ENCODE data around the gene KAT8.
A peak's percentile ranks its signal among the peaks of the same experiment; 100 is the strongest.
"Not testable (repeated sequence)": the region's sequence is repeated elsewhere in the genome, so short reads cannot be mapped to it uniquely, and the experiment has no call there.

Gene KAT8

GRCh38 chr16:31084584-31085302 is 32.7 kb upstream of the KAT8 start:
- DNase-seq: no peak

DNA sequence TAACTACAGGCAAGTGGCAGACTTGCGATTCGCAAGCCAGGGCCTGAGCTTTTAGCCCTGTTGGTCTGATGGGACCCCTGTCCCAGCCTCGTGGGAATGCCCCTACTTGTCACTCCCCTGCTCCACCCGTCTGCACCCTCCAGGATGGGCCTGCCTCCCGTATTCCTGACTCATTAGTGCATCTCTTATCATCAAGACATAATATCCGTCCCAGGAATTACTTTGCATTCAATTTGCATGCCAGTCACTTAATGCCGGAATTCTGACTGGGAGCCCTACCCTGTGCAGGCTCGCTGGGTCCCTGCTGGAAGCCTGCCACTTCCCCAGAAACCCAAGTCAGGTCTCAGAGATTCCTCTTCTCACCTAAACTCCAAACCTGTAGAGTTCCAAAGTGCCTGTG is 32.1 kb upstream of the KAT8 start:
- DNase-seq: no peak

GRCh38 chr16:31085873-31086628 is 31.4 kb upstream of the KAT8 start:
- no peak for DNase-seq

DNA sequence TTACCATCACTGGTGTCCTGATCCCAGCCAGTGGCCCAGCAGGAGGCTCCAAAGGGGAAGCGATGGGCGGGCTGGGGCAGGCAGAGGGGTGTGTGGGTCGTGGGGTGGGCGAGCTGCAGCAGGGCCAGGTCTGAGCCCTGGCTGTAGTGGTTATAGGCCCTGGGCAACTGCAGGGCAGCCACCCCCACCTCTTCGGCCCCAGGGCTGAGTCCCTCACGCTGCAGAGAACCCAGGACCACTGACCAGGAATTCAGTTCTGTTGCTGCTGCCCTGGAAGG is 30.9 kb upstream of the KAT8 start:
- DNase-seq: no peak

- DNase-seq: no peak
Observed at GRCh38 chr16:31087481-31087880, 30.0 kb upstream of the KAT8 start.

DNA sequence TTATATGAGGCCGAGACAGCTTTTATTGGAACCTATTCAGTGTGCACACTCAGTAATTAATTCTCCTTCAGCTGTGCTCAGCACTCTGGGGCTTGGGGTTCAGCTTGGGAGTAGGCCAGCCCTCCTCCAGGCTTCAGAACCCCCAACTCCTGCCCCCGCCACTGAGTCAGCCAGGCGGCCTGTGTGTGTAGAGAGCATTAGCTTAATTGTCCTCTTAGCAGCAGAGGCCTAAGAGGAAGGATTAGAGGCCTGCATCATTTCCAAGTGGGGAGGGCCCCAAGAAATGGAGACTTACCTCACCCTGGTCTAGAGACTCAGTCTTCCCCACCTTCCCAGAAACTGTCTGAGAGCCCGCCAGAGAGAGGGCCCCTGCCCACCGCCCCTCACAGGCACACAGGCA is 29.5 kb upstream of the KAT8 start:
- DNase-seq: no peak

DNA sequence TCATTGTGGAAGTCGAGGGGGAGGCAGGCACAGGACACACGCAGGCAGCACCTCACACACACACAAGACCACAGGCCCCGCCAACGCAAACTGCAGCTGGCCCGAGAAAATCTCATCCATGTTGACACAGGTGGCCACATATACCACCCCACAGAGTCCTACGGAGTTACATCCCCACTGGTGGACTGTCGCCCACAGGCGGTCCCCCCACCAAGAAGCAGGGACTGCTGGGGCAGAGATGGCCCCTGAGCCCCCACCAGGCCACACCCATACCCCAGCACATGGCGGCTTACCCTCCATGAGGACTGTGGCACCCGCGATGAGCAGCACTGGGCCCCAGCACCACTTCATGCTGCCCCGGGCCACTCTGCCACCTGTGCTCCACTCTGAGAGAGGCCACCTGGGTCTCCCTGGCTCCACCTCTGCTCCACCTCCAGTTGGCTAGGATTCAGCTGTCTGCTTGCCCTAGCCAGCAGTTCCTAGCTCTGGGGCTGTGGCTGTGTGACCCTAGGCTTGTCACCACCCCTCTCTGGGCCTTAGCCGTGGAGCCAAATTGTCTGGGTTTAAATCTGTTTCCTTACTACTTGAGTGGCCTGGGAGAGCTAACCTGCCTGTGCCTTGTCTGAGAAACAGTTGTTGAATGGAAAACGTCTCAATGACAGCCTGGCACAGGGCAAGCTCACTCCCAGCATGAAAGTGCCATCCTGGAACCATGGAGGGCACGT is 28.8 kb upstream of the KAT8 start, which contains the start of gene PRSS53:
Gene PRSS53 (minus strand): TSS at position 485 of the 725 bp plus-strand sequence. CDS start 134 bp downstream, at position 351.
- DNase-seq: no peak

GRCh38 chr16:31089199-31089598 is 28.3 kb upstream of the KAT8 start:
- no peak for DNase-seq

DNA sequence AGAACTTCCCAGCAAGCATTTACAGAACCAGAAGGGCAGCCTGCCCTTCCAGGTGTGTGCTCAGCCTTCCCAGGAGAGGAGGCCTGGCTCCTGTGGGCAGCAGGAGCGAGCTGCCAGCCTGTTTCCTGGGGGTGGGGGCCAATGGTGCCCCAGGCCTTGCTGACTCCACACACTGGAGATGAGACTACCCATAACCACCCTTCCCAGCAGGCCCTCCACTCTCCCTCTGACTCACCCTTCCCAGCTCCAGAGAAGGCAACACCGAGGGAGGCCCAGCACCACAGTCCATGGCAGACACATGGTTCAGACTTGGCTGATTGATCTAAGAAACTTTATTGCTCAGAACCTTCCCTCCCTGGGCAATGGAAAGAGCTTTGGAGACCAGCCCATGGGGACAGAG is 26.9 kb upstream of the KAT8 start:
- no peak for DNase-seq

GRCh38 chr16:31092330-31092729 is 25.1 kb upstream of the KAT8 start:
- no peak for DNase-seq

GRCh38 chr16:31093132-31093703 is 24.2 kb upstream of the KAT8 start:
- peak; percentile 64 for DNase-seq

GRCh38 chr16:31094088-31094423 is 23.4 kb upstream of the KAT8 start:
- peak; percentile 55 for DNase-seq

- DNase-seq: peak; percentile 99
Observed at GRCh38 chr16:31094424-31095120, 22.9 kb upstream of the KAT8 start, which contains the start of gene VKORC1. Gene VKORC1, minus strand, starts transcription at chr16:31094797. Its CDS starts 68 bp downstream, at chr16:31094729.

GRCh38 chr16:31099860-31100638 is 17.4 kb upstream of the KAT8 start:
- DNase-seq: peak; percentile 21

DNA sequence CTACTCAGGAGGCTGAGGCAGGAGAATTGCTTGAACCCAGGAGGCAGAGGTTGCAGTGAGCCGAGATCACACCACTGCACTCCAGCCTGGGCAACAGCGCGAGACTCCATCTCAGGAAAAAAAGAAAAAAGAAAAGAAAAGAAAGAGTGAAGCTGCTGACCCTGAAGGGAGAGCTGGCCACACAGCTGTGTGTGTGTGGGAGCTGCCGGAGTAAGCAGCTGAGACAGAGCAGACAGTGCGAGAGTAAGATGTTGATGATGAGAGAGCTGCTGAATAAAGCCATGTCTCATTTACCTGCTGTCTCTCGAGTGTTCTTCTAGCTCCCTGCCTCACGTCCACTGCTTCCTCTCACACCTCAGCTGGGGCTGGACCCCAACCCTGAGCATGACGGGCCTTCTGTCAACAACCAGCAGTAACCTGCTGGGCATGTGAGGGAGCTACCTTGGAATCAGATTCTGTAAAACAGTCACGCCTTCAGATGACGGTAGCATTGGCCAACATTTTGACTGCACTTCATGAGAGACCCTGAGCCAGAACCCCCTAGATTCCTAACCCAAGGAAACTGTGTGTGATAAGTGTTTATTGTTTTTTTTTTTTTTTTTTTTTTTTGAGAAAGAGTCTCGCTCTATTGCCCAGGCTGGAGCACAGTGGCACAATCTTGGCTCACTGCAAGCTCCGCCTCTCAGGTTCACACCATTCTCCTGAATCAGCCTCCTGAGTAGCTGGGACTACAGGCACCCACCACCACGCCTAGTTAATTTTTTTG is 16.4 kb upstream of the KAT8 start:
- not testable (repeated sequence) for DNase-seq

GRCh38 chr16:31105677-31106213 is 11.7 kb upstream of the KAT8 start:
- DNase-seq: peak; percentile 97

- DNase-seq: no peak
Observed at GRCh38 chr16:31106509-31107464, 10.7 kb upstream of the KAT8 start.

DNA sequence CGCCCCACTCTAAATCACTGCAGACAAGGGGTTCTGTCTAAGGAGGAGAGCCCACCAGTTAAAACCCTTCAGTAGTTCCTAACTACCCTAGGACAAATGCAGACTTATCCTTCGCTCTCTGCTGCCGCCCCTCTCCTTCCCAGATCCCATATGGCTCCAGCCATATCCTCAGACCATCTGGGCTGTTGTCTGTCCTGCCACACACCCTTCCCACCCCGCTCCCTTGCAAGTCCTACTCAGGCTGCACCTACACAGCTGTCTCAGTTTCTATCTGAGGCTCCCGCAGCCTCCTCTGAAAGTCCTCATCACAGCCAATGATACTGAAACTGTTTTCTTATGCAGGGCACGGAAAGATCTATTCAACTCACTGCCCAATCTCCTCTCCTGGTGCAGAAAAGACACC is 10.0 kb upstream of the KAT8 start:
- no peak for DNase-seq

DNA sequence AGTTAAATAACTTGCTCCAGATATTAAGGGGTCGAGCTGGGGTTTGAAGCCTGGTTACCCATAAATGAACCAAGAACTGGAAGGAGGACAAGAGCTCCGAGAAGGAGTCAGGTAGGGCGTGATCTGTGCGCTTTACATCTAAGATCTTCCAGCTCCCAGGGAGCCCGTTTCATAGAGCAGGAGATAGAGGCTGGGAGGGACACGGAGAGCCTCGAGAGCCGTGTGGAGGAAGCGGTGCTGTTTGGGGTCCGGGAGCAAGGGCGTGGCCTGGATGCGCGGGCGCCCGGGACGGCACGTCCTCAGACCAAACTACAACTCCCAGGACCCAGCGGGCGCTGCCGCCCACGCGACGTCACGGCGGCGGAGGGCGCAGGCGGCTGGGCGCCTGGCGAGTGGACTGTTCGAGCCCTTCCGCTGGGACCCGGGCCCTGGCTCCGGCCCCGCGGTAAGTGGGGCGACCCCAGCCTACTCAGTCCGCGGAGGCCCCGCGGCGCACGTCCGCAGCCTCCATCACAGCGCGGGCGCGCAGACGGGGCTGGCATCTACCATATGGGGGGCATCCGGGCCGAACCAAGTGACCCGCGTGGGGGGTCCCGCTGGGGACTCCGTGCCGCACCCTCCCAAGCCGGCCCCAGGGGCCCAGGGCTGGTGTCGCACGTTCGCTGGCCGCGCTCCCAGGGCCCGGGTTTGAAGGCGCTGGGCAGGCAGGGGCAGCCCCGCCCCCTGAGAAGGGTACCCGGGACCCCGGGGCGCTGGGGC is 9.2 kb upstream of the KAT8 start, which contains the start of gene BCKDK:
Gene BCKDK (plus strand): TSS at position 352 of the 759 bp plus-strand sequence. CDS start 838 bp downstream, outside the sequence.
- peak; percentile 86 for DNase-seq
